Adrenal gland (tissue), 5 donors: ENCODE data around the gene RCAN3.

Source experiments
- POLR2A ChIP-seq, 2 donors: fragments of 450-650 bp; IDR thresholded peaks; one replicate each; pipeline ENCODE4 v1.6.1; 2017; ENCODE audit warnings: antibody characterized with exemption in 2 of 2, mild to moderate bottlenecking in 2 of 2, moderate library complexity in 1 of 2
- TF ChIP-seq, protein P1 (sequence below), 6 experiments: fragments of 450-650 bp in 4 of 6; fragments of 200-600 bp in 2 of 6; sonication (generic) in 1 of 6; IDR thresholded peaks; 1 replicate in 5 of 6; 2 replicates in 1 of 6; pipeline versions ENCODE4 v1.5.1 to v1.8.0; 2016 to 2021; ENCODE audit warnings: antibody characterized with exemption in 6 of 6, mild to moderate bottlenecking in 2 of 6, moderate library complexity in 1 of 6
- donor health status: DM: no; HTN: no; CAD: no.

DNA sequence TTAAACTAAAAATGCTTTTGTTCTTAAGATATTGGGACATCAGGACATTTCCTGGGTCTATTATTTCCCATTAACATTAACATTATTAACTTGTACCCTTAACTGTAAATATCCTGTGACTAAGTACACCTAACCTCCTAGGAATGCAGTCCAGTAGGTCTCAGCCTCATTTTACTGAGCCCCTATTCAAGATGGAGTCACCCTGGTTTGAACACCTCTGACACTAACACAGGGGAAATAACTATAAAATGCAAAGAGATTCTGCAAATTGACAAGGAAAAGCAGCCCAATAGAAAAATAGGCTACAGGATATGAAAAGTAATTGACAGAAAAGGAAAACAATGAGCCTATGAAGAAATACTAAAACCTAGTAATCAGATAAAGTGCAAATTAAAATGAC lies 41.6 kb downstream of the RCAN3 start:
- TF ChIP-seq POLR2A (IDR thresholded peaks at IDR 0.05): no peak
- TF ChIP-seq, protein P1, sequence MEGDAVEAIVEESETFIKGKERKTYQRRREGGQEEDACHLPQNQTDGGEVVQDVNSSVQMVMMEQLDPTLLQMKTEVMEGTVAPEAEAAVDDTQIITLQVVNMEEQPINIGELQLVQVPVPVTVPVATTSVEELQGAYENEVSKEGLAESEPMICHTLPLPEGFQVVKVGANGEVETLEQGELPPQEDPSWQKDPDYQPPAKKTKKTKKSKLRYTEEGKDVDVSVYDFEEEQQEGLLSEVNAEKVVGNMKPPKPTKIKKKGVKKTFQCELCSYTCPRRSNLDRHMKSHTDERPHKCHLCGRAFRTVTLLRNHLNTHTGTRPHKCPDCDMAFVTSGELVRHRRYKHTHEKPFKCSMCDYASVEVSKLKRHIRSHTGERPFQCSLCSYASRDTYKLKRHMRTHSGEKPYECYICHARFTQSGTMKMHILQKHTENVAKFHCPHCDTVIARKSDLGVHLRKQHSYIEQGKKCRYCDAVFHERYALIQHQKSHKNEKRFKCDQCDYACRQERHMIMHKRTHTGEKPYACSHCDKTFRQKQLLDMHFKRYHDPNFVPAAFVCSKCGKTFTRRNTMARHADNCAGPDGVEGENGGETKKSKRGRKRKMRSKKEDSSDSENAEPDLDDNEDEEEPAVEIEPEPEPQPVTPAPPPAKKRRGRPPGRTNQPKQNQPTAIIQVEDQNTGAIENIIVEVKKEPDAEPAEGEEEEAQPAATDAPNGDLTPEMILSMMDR (IDR thresholded peaks at IDR 0.05): no peak
